GM19395 (cell line): ENCODE results near the gene EML4.
"Not testable (repeated sequence)": the region's sequence is repeated elsewhere in the genome, so short reads cannot be mapped to it uniquely, and the experiment has no call there.

Experiments used
- ATAC-seq: cut with Tn5 transposase; IDR thresholded peaks from one replicate; pipeline ENCODE4 v1.9.1; 2021; ENCODE audit warnings: mild to moderate bottlenecking, moderate library complexity; ENCODE audit not compliant: unreplicated experiment

EML4 gene

DNA sequence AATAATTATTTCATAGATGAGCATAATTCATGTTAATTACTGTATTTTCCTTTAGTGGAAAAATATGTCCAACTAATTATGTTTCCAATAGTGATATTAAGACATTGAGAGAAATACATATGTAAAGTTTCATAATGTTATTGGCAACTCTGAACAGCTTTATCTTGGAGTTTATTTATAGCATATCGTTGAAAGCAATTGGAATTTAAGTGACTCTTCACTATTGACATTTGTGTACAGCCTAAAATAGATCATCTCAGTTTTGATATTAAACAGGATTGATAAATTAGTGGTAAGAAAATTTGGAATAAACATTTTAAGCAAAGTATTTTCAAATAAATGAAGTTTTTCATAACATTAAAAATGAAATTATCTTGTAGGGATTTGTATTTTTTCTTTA, 79.7 kb downstream of the EML4 start:
- no peak for ATAC-seq

DNA sequence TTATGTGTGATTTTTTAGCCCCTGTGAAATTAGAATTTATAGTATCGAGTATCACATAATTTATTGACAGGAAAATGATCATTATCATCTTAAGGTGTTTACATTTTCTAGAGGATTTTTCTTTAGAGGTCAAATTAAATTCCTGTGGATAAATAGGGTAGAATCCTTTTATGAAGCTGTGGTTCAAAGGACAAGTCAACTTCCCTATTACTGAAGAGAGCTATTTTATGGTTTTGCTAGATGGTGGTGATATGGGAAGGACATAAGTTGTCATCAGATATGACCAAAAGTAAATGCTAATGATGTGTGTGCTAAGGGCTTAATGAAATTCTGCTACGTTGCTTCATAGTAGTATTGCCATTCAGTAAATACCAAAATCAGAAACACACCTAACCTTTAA, 80.1 kb downstream of the EML4 start:
- no peak for ATAC-seq

DNA sequence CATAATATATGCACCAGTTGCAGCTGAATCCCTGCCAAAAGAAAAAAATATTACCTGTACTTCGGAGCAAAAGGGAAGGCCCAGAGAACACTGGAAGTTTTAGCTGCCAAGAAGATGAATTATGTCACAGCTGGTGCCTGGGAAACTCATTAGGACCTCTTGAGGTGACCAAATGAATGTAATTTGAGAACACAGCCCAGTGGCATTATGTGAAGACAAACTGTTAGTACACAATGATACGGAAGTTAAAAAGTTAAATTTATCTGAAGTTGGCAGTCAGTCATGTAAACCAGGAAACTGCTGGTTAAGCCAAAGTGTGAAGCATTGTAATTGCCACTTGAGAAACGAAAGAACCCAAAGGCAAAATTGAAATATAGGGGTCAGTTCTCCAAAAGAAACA, 80.7 kb downstream of the EML4 start:
- ATAC-seq, result no peak

DNA sequence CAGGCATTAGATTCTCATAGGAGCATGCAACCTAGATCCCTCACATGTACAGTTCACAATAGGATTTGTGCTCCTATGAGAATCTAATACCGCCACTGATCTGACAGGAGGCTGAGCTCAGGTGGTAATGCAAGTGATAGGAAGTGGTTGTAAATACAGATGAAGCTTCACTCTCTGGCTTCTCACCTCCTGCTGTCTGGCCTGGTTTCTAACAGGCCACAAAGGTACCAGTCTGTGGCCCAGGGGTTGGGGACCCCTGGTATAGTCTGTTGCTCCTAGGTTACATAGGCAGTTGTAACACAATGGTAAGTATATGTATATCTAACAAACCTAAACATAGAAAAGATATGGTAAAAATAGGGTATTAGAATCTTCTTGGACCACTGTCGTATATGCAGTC, 81.8 kb downstream of the EML4 start:
- ATAC-seq, result no peak

DNA sequence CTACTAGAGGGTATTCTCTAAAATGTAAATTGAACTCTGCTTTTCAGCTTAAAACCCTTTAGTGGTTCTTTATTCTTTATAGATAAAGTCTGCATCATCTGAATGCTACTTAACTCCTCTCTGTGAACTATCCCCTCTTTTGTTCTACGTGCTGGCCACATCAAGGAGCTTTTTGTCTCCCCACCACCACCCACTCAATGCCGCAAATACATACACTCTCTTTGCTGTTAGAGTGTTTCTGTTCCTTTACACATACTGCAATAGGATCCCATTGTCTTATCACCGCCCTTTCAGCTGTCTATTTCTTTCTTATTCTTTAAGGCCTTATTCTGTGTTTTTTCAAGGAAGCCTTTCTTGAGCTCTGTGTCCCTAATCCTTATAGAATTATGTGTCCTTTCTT, 83.3 kb downstream of the EML4 start:
- no peak for ATAC-seq

DNA sequence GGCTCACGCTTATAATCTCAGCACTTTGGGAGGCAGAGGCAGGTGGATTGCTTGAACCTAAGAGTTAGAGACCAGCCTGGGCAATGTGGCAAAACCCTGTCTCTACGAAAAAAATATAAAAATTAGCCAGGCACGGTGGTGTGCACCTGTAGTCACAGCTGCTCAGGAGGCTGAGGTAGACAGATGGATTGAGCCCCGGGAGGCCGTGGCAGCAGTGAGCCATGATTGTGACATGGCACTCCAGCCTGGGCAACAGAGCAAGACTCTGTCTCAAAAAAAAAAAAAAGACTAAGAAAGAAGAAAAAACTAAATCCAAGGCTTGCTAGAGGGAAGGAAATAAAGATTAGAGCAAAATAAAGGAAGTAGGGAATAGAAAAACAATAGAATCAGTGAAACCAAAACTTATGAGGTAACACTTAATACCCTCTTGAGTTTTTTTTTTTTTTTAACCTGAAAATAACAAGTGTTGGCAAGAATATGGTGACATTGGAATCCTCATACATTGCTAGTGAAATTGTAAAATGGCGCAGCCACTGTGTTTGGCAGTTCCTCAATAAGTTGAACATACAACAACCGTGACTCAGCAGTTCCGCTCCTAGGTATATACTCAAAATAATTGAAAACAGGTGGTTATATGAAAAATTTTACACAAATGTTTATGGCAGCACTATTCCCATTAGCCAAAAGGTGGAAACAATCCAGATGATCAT, 85.2 kb downstream of the EML4 start:
- ATAC-seq, result no peak

DNA sequence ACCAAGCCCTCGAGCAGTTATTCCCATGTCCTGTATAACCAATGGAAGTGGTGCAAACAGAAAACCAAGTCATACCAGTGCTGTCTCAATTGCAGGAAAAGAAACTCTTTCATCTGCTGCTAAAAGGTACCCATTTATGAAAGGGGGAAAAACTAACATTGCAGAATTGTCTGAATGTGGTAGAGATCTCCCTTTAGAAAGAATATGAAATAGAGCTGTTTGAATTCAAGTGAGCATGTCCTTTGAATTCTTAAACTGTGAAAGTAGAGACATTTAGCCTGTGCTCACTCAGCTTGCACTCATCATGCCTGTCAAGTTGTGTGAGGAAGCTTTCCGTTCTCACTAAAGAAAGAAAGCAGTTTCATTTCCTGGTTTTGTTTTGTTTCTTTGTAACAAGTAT, 87.4 kb downstream of the EML4 start:
- peak; percentile 90 for ATAC-seq

DNA sequence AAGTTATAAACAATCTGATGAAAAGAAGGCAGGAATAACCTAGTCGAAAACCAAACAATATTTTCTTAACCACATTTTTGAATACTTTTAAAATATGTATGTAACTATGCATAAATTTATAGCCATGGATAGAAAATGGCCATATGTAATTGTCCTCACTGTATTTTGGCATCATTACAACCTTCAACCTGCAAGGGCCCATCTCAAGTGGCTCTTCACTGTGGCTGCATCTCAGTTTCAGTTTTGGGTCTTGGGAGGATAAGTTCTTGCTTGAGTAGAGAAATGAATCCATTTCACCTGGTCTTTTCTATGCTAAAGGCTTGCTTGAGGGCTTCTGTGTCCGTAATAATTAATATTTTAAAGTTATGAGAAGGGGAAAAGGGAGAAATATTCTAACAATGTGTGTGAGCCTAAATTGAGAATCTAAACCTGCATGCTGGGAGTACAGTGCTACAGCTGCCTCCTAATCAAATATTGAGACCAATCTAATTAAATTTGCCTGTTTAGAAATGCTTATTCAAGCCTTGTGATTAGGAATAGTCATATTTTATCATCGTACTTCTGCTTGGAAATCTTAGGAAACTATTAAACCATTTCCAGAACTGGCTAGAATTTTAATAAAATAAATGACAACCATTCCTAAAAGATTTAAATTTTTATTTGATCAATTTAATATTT, 92.5 kb downstream of the EML4 start:
- no peak for ATAC-seq

DNA sequence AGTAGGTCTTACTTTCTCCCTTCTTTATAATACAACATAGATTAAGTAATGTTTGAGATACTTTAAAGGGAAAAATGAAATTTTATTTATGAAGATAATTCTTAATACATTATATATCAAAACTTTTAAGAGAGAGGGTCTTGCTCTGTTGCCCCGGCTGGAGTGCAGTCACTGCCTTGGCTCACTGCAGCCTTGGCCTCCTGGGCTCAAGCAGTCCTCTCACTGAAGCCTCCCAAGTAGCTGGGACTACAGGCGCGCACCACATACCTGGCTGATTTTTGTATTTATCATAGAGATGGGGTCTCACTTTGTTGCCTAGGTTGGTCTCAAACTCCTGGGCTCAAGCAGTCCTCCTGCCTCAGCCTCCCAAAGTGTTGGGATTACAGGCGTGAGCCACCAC, 97.1 kb downstream of the EML4 start:
- no peak for ATAC-seq

DNA sequence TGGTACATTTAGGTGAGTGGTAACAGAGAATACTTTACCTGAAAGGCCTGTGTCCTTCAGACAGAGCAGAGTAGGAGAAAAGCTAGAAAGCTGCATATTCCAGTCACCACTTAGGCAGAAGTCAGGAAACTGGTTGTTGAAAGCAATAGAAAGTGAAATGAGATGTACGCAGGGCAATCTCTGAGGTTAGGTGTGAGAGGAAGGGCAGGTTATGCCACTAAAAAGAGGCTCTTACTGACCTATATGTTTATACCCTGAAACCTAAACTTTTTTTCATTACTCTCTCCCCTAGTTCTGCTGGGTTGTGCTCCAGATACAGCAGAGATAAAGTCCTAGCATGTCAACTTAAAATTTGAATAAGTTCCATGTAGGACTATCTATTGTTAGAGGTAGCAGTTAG, 98.4 kb downstream of the EML4 start:
- ATAC-seq, result no peak

DNA sequence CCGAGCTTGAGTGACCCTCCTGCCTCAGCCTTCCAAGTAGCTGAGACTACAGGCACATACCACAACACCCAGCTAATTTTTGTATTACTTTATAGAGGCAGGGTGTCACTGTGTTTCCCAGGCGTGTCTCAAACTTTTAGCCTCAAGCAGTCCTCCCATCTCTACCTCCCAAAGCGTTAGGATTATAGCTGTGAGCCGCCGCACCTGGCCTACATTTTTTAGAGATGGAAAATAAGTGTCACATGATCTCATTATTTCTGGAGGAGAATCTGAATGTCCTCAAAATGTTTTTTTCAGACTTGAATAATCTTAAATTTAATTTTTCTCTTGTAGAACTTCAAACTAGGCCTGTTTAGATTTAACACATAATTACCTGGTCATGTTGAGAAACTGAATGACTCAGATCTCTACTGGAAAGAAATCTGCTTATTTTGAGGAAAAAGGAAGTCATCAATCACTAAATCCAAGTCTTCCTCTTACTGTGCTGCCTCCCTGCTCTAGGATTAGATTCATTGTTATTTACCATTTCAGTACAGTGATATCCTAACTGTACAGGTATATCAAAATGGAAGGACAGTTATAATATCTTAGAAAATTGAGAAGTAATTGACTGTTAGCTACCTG, 99.5 kb downstream of the EML4 start:
- no peak for ATAC-seq

DNA sequence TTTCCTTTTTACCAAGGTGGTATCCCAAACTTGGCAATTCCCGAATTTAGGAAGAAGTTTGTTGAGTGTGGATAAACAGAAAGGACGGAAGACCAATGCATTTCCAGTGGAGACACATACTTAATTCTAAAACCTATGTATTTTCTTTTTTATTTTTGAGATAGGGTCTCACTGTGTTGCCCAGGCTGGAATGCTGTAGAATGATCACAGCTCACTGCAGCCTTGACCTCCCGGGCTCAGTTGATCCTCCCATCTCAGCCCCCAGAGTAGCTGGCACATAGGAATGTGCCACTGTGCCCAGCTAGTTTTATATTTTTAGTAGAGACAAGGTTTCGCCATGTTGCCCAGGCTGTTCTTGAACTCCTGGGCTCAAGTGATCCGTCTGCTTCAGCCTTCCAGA, 101.6 kb downstream of the EML4 start:
- no peak for ATAC-seq

DNA sequence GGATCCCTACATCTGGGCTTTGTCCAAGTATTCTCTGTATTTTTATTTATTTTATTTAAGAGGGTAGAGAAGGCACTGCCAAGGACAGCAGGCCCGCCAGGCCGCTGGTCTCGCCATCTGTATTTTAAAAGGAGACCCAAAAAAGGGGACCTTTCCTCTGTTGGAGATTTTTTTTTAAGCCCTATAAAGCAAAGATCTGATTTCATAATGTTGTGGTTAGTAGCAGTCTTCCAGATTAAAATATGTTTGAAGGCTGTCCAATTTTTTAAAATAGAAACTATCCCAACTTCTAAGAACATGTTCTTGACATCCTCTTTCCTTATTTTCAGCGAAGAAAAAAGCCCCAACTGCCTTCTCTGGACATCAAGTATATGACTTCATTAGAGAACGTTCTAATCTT, 102.1 kb downstream of the EML4 start:
- not testable (repeated sequence) for ATAC-seq

DNA sequence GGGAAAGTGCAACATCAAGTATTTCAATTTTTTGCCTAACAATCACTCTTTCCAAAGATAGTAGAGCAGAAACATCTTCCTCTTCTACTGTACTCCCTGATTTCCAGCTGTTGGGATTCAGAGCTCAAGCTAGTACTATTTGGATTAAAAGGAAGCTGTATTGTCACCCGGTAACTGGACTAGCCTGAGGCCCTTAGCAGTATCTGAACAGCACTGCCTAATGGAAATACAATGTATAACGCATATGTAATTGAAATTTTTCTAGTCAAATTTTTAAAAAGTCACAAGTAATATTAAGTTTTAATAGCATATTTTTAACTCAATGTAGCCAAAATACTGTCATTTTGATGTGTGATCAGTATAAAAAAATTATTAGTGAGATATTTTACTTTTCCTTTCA, 105.7 kb downstream of the EML4 start:
- no peak for ATAC-seq

DNA sequence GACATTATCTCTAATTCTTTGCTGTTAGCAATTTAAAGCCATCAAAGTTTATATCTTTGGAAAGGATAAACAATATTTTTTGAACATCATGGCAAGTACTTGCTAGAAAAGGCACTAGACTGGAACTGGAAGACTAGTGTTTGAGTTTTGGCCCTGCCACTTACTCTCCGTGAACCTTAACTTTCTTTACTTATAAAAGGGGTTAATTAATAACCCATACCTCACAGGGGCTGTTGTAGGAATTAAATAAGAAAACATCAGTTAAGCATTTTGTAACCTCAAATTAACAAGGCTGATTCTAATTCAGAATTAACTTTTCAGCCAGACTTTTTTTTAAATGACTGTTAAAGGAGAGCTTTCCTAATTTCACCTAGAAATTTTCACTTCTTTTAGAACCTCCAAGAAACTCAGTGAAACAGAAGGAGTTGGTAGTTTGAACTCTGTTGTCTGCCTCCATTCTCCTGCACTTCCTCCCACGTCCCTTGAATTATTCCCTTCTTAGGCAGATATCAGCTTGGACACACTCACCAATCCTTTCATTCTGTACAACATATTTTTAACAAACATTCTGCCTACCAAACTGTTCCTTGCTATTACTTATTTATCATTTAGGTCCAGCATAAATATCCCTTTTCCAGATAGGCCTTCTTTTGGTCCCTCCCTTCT, 112.4 kb downstream of the EML4 start:
- ATAC-seq, result no peak

DNA sequence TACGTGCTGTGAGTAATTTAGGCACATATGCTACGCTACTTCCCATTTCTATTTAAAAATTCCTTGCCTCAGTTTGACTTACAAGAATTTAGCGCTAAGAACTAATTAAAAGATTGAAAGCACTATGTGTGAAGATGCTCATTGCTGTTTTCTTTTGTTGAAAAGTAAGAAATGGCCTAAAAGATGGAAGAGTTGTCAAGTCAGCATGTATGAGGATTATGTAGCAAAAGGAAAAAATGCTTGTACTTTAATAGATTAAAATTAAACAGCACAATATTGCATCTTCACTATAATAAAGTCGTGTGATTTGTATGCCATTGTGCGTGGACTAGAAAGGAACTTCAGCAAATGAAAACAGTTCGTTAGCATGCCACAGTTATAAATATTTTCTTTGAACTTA, 114.9 kb downstream of the EML4 start:
- no peak for ATAC-seq

DNA sequence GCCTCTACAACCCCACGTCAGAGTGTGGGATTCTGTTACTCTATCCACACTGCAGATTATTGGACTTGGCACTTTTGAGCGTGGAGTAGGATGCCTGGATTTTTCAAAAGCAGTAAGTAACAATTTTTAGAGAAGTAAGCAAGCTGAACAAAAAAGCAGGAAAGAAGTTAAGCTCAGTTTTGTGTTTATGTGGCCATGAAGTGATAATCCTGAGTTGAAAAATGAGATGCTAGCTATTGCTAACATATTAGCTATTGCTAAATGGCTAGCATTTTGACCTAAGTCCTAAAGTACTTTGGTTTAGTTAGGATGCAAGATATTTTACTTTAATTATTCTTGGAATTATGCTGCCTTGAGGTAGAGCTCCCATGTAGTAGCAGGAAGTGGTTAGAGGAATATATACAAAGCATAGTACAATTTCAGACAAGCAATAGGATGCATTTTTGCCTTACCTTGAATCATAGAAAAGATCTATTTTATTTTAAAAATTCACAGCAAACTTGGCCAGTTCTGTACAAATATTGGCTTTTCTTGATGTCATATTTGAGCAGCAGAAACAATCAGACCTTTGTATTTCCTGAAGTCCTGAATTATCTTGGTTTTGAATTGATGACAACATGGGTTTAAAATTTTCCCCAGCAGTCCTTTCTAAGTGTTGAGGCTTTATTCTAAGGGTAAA, 117.3 kb downstream of the EML4 start:
- ATAC-seq, result no peak

DNA sequence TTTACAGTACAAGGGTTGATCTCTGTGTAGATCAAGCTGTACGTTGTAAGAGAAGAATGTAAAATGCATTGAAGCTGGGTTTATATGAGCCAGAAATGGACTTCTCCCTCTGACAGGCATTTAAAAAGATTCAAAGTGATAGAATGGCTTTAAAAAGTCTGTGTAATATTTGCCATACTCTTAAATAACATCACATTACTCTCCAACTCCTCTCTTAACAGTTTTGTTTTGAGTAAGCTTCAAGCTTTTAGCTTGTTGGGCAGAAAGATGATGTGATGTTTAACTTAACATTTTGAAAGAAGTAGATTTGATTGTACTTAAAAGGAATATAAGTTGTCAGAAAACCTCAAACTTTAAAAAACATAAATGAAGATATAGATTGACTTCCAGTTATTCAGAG, 119.7 kb downstream of the EML4 start:
- no peak for ATAC-seq

DNA sequence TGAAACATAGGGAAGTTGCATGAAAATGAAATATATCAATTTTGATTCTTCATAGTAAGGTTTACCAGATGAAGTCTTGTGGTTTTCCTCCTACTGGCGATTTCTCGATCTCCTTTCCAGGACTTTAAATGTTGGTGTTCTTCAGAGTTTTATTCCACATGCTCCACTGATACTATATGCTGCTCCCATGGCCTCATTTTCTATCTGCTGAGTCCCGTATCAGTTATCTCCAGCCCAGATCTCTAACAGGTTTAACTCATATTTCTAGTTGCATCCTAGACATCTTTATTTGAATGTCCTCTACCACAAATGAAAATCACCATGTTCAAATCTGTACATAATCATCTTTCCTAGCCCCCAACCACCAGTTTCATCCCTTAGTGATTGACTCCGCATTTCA, 120.1 kb downstream of the EML4 start:
- ATAC-seq, result no peak

DNA sequence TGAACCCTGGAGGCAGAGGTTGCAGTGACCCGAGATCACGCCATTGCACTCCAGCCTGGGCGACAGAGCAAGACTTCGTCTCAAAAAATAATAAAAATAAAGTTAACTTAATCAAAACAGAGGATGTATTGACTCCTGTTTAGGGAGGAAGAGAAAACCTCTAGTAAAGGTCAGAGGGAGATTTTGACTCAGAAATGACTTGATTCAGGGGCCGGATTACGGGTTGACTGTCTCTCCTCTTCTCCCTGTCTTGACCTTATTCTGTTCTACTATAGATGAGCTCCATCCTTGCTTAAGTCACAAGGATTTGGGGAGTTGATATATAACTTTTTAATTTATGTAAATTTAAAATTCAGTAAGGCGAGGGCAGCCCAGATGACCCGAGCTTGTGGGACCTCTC, 120.9 kb downstream of the EML4 start:
- ATAC-seq, result no peak

DNA sequence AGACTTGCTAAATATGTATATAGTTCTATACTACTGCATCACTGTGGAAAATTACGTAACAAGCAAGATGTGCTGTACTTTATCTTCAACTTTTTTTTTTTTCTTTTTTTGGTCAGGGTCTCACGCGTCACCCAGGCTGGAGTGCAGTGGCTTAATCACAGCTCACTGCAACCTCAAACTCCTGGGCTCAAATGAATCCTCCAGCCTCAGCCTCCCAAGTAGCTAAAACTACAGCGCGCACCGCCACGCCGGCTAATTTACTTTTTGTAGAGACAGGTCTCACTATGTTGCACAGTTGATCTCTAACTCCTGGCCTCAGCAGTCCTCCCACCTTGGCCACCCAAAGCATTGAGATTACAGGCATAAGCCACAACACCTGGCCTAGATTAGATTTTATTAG, 123.9 kb downstream of the EML4 start:
- no peak for ATAC-seq
